ENCODE measurements around the gene FAM161B.
"Not testable (repeated sequence)": the region's sequence is repeated elsewhere in the genome, so short reads cannot be mapped to it uniquely, and the experiment has no call there.

FAM161B gene

GRCh38 chr14:73944432-73945158 is 5.3 kb downstream of the FAM161B start:
- no peak for DNase-seq (ENCODE audit: low read depth in 3 of 3, low spot score in 1 of 3)

DNA sequence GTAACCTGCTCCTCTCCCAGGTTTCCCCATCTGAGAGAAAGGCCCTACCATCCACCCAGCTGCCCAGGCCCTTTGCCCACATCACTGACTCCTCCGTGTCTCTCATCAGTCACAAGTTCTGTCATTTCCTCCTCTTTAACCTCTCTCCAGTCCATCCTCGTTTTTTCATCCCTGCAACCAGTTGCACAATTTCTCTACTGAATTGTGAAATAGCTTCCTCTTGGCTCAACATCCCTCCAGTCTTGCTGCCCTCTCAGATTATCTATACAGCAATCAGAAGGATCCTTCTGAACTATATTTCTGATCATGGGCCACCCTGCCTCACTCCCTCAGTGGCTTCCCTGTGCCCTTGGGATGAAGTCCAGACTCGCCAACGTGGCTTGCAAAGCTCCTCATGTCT is 6.8 kb downstream of the FAM161B start:
- DNase-seq (ENCODE audit: low read depth in 3 of 3, low spot score in 1 of 3) = no peak

DNA sequence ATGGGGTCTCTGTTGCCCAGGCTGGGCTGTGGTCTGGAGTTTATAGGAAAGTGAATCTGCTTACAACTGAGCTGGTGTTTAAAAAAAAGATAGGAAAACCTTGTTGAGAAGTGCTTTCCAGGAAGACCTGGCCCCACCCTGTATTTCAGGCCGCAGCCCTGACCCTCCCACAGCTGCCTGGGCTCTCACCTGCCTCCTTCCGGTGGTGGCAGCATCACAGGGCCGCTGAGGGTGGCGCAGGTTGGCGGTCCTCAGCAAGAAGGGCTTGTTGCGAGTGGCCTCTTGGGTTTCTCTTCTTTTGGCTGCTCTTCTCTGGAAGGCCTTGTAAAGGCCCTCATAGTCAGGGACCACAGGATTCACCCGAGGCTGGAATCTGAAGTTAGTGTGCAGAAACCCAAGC is 7.7 kb downstream of the FAM161B start:
- no peak for DNase-seq (ENCODE audit: low read depth in 3 of 3, low spot score in 1 of 3)

- DNase-seq (ENCODE audit: low read depth in 3 of 3, low spot score in 1 of 3) = no peak
These were observed 12.9 kb downstream of the FAM161B start for GRCh38 chr14:73937012-73937411.

DNA sequence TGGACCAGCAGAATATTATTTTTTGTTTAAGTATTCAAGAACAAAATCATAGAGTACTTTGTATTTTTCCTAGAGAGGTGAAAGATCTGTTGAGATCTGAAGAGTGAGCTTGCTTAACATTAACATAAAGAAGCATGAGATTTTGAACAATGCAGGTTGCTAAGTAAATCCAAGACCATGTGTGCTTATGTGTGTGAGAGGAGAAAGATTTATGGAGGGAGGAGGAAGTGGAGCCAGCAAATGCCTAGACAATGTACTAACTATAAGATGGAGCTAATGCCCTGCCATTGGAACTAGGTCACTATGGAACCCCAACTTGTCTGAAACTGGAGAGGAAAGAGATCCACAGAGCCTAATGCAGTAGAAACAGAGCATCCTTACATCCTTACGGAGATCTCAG is 13.3 kb downstream of the FAM161B start:
- DNase-seq (ENCODE audit: low read depth in 3 of 3, low spot score in 1 of 3) = no peak

DNA sequence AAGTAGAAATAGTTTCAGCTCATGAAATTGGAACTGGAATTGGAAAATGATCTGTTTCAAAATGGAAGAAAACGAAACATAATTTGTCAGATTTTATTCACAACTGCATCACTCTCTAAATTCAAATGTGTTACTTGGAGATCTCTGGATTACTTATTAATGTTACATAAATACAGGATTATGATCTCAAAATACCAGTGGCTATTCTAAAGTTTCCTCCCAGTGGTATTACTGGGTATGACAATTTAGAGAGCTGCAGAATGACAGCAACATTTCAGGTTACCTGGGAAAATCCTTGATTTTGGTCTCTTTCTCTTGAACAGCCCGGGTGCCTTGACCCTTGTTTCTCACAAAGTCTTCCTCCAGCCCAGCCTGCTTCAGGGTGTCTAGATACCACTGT is 14.2 kb downstream of the FAM161B start:
- DNase-seq (ENCODE audit: low read depth in 3 of 3, low spot score in 1 of 3) = no peak

DNA sequence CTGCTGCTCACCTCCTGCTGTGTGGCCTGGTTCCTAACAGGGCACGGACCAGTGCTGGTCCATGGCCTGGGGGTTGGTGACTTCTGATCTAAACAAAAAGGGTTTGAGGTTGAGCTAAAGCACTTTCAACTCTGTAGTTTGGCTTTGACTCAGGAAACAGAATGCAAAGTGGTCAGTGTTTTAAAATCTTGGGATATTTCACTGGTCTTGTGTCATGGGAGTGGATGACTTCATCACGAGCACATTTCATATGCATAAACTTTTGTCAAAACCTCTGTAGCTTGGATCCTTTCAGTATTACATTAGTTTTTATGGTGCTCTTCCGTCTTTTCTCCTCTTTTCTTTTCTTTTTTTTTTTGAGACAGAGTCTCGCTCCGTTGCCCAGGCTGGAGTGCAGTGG is 25.6 kb downstream of the FAM161B start:
- no peak for DNase-seq (ENCODE audit: low read depth in 3 of 3, low spot score in 1 of 3)

DNA sequence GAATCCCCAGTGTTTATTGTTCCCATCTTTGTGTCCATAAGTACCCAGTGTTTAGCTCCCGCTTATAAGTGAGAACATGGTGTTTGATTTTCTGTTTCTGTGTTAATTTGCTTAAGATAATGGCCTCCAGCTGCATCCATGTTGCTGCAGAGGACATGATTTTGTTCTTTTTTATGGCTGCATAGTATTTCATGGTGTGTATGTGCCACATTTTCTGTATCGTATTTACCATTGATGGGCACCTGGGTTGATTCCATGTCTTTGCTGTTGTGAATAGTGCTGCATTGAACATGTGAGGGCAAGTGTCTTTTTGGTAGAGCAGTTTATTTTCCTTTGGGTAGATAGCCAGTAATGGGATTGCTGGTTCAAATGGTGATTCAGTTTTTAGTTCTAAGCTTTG is 30.4 kb downstream of the FAM161B start:
- not testable (repeated sequence) for DNase-seq (ENCODE audit: low read depth in 3 of 3, low spot score in 1 of 3)

- no peak for DNase-seq (ENCODE audit: low read depth in 3 of 3, low spot score in 1 of 3)
These were observed 33.6 kb downstream of the FAM161B start for GRCh38 chr14:73916324-73916723.

GRCh38 chr14:73913256-73913655 is 36.6 kb downstream of the FAM161B start:
- DNase-seq (ENCODE audit: low read depth in 3 of 3, low spot score in 1 of 3) = no peak

GRCh38 chr14:73909681-73910080 is 40.2 kb downstream of the FAM161B start:
- DNase-seq (ENCODE audit: low read depth in 3 of 3, low spot score in 1 of 3) = no peak

GRCh38 chr14:73903028-73903427 is 46.9 kb downstream of the FAM161B start:
- no peak for DNase-seq (ENCODE audit: low read depth in 3 of 3, low spot score in 1 of 3)

DNA sequence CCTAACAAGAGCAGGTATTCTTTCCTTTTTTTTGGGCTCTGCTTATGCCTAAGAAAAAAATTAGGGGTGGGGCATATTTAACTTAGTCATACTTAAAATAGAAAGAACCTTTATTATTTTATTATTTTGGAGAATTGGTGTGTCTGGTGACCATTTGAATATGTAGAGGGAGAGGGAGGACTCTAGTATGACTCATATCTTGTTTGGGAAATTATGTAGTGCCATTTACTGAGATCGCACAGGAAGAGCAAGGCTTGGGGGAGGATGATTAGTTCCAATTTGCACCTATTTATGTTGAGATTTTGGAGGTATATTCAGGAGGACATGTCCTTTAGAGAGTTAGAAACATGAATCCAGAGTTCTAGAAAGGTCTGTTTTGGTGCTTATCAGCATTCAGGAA is 53.4 kb downstream of the FAM161B start:
- no peak for DNase-seq (ENCODE audit: low read depth in 3 of 3, low spot score in 1 of 3)

DNA sequence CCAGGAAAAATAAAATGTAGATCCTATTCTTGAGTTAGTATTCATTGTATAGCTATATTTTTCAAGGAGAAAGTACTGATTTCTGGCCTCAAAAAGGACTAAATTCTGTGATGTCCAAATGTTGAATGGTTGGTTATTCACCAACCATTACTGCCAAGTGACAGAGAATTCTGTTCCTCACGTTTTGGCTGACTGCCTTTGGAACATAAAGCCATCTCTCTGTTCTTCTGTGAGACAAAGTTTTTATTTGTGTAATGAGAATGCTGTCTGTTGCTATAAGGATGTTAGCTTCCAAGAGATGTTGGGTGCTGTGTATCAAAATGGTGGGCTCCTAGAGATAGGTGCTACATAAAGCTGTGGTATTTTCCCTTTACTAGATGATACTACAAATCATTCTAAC is 54.0 kb downstream of the FAM161B start:
- no peak for DNase-seq (ENCODE audit: low read depth in 3 of 3, low spot score in 1 of 3)

GRCh38 chr14:73894180-73894687 is 55.7 kb downstream of the FAM161B start:
- DNase-seq (ENCODE audit: low read depth in 3 of 3, low spot score in 1 of 3) = not testable (repeated sequence)

DNA sequence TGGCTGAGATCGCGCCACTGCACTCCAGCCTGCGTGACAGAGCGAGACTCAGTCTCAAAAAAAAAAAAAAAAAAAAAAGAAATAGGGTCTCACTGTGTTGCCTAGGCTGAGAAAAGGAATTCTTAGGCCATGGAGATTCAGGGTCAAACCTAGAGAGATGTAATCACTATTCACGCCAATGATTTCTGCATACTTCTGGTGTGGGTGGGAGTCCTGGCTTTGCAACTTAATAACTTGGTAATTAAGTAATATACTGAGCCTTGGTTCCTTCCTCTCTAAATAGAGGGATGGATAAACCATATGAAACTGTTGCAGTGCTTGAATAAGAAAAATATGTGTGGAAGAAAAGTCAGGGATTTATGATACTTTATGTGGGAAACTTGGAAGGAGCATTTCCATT is 60.5 kb downstream of the FAM161B start:
- no peak for DNase-seq (ENCODE audit: low read depth in 3 of 3, low spot score in 1 of 3)

DNA sequence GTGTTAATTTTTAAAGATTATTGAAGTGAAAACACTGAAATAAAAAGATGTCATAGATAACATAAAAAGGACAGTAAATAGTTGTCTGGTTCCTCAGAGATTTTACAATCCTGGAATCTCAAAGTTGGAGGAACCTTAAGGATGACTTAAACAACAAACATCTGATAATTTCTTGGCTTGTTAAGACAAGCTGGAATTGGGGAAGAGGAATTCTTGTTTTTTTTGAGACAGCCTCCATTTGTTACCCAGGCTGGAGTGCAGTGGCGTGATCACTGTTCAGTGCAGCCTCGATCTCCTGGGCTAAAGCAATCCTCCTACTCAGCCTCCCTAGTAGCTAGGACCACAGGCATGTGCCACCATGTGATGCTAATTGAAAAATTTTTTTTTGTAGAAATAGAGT is 60.9 kb downstream of the FAM161B start:
- no peak for DNase-seq (ENCODE audit: low read depth in 3 of 3, low spot score in 1 of 3)

GRCh38 chr14:73888460-73888725 is 61.5 kb downstream of the FAM161B start:
- DNase-seq (ENCODE audit: low read depth in 3 of 3, low spot score in 1 of 3) = no peak

GRCh38 chr14:73887694-73888459 is 62.0 kb downstream of the FAM161B start:
- DNase-seq (ENCODE audit: low read depth in 3 of 3, low spot score in 1 of 3) = no peak

DNA sequence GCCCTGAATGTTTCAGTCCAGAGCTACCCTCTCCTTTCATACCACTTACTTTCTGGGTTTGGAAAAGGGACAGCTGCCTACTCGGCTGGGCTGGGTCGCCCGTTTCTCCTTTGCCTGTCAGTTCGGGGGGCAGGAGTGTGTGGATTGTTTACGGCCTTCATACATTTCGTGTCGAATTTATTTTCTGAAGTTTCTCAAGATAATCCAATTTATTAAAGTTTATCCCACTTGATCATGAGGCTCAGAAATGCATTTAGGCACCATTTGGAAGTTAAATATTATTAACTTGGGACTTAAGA is 62.6 kb downstream of the FAM161B start:
- no peak for DNase-seq (ENCODE audit: low read depth in 3 of 3, low spot score in 1 of 3)

DNA sequence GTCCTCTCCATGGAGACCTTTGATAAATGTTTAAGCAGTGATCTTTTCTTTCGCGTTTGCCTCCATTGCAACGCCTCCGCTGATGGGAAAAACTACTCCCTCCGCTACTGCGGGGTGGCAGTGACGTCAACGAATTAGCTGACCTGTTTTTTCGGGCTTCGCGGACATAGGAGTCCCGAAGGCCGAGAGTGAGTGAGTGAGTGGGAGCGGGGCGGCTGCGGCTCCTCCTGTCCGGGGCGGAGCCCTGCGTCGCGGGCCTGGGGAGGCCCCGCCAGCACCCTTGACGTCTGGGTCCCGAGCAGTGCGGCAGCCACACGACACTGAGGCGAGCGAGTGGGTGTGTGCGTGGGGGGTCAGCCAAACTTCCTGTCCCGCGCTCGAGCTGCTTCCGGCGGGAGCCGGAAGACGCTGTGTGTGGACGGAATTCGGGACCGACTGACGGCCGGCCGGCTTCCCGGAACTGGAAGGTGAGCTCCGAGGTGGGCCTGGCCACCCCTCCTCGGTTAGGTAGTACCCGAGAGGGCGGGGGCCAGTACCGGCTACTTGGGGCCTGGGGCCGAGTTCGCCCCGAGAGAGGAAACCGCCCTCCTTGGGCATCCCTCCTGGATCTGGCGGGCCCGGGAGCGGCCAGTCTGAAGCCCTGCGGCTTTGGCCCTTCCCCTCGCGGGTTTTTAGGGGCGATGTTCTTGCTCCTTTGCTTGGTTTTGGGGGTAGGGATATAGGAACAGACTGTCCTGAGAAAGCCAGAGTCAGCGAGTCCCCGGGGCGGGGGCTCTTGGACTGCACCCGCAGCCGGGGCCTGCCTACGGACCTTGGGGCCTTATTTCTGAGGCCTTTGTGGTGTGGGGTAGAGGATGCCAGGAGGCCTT is 63.2 kb downstream of the FAM161B start, which contains the start of gene ZNF410:
ZNF410 (plus strand) TSS at position 411 of the 869 bp plus-strand sequence. CDS start 5,317 bp downstream, outside the sequence.
- DNase-seq (ENCODE audit: low read depth in 3 of 3, low spot score in 1 of 3) = peak; percentile 69 to 89 (median 71)
